B cell (primary cell): ENCODE measurements around the gene EARS2.

Experiments
- EZH2 ChIP-seq: IDR thresholded peaks from 2 replicates; pipeline ENCODE4 v1.6.1; 2012; ENCODE audit warnings: borderline replicate concordance, low read depth, mild to moderate bottlenecking, moderate library complexity, low read length; ENCODE audit not compliant: insufficient read depth, poor library complexity, severe bottlenecking
- TF ChIP-seq, protein P1 (sequence below): fragments of 200-600 bp; IDR thresholded peaks from one replicate; pipeline ENCODE4 v1.8.0; 2022; ENCODE audit warnings: antibody characterized with exemption, mild to moderate bottlenecking

DNA sequence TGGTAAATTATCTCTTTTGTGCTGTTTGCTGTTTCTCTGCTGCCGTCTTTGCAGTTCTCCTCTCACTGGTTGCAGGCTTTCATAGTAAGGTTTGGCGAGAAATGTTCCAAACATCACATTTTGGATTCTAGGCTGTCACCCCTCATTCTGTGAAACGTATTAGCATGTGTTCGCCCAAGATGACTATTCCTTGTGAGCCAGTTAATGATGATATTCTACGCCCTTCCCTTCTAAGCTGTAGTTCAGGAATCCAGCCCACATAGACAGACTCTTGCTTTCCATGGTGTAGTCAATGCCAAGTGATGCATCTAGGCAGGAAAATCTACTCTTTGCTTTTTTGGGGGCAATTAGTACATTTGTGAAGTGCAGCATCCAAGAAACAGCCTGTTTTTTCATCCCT, 14.7 kb upstream of the EARS2 start:
- TF ChIP-seq, protein P1, sequence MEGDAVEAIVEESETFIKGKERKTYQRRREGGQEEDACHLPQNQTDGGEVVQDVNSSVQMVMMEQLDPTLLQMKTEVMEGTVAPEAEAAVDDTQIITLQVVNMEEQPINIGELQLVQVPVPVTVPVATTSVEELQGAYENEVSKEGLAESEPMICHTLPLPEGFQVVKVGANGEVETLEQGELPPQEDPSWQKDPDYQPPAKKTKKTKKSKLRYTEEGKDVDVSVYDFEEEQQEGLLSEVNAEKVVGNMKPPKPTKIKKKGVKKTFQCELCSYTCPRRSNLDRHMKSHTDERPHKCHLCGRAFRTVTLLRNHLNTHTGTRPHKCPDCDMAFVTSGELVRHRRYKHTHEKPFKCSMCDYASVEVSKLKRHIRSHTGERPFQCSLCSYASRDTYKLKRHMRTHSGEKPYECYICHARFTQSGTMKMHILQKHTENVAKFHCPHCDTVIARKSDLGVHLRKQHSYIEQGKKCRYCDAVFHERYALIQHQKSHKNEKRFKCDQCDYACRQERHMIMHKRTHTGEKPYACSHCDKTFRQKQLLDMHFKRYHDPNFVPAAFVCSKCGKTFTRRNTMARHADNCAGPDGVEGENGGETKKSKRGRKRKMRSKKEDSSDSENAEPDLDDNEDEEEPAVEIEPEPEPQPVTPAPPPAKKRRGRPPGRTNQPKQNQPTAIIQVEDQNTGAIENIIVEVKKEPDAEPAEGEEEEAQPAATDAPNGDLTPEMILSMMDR = no peak
- TF ChIP-seq EZH2 = no peak
